ENCODE results near the gene MALAT1.
A peak's percentile ranks its signal among the peaks of the same experiment; 100 is the strongest.

The MALAT1 gene

GRCh38 chr11:65538915-65539743 is 40.3 kb downstream of the MALAT1 start:
- no peak for DNase-seq (ENCODE audit: low read depth in 2 of 2)

GRCh38 chr11:65539744-65540289 is 41.0 kb downstream of the MALAT1 start:
- no peak for DNase-seq (ENCODE audit: low read depth in 2 of 2)

GRCh38 chr11:65540290-65541092 is 41.6 kb downstream of the MALAT1 start:
- DNase-seq (ENCODE audit: low read depth in 2 of 2), result peak; percentile 80 to 81

GRCh38 chr11:65541093-65541982 is 42.5 kb downstream of the MALAT1 start:
- no peak for DNase-seq (ENCODE audit: low read depth in 2 of 2)

- DNase-seq (ENCODE audit: low read depth in 2 of 2), result no peak
Measured at GRCh38 chr11:65542738-65543390, 44.0 kb downstream of the MALAT1 start.

- DNase-seq (ENCODE audit: low read depth in 2 of 2), result no peak
Measured at GRCh38 chr11:65545853-65546216, 47.0 kb downstream of the MALAT1 start.

- DNase-seq (ENCODE audit: low read depth in 2 of 2), result peak; percentile 95 to 99
Measured at GRCh38 chr11:65546217-65546958, 47.5 kb downstream of the MALAT1 start.

- no peak for DNase-seq (ENCODE audit: low read depth in 2 of 2)
Measured at GRCh38 chr11:65547446-65548125, 48.7 kb downstream of the MALAT1 start.

GRCh38 chr11:65548395-65548794 is 49.5 kb downstream of the MALAT1 start:
- DNase-seq (ENCODE audit: low read depth in 2 of 2), result no peak

- DNase-seq (ENCODE audit: low read depth in 2 of 2), result no peak
Measured at GRCh38 chr11:65549096-65549495, 50.3 kb downstream of the MALAT1 start.

- peak in 1 of 2 donors; percentile 64 for DNase-seq (ENCODE audit: low read depth in 2 of 2)
Measured at GRCh38 chr11:65551572-65552387, 52.9 kb downstream of the MALAT1 start.

GRCh38 chr11:65552388-65552951 is 53.6 kb downstream of the MALAT1 start:
- DNase-seq (ENCODE audit: low read depth in 2 of 2), result no peak

GRCh38 chr11:65553301-65554001 is 54.6 kb downstream of the MALAT1 start:
- peak in 1 of 2 donors; percentile 71 for DNase-seq (ENCODE audit: low read depth in 2 of 2)

GRCh38 chr11:65554057-65554818 is 55.4 kb downstream of the MALAT1 start:
- no peak for DNase-seq (ENCODE audit: low read depth in 2 of 2)

GRCh38 chr11:65554842-65555430 is 56.1 kb downstream of the MALAT1 start:
- DNase-seq (ENCODE audit: low read depth in 2 of 2), result no peak

- DNase-seq (ENCODE audit: low read depth in 2 of 2), result no peak
Measured at GRCh38 chr11:65555693-65556231, 56.9 kb downstream of the MALAT1 start.

All from stimulated activated CD4-positive, alpha-beta T cell treated with anti-CD3 and anti-CD28 coated beads, Interleukin-15, amount 100 ng/mL, for 48 hours (primary cell).